MM.1S (cell line): ENCODE results near the gene KRTAP12-1.

Experiments used
- DNase-seq: peaks from one replicate; pipeline ENCODE4 v3.0.0-alpha.2; 2015
- H2AFZ ChIP-seq: fragments of 300-600 bp; sonication (generic); 2 replicates; pipeline ENCODE4 v1.6.0; 2016; ENCODE audit warnings: antibody characterized with exemption, low read length
- H3F3A ChIP-seq: fragments of 300-600 bp; sonication (generic); 2 replicates; pipeline ENCODE4 v1.6.1; 2016; ENCODE audit warnings: mild to moderate bottlenecking, antibody characterized with exemption, low read length, moderate library complexity, mixed read lengths; ENCODE audit not compliant: insufficient read depth
- H3K27ac ChIP-seq: fragments of 300-600 bp; sonication (generic); 2 replicates; pipeline ENCODE4 v1.5.1; 2016; ENCODE audit warnings: mild to moderate bottlenecking, low read length
- H3K27me3 ChIP-seq: fragments of 300-600 bp; sonication (generic); replicated peaks from 2 replicates; pipeline ENCODE4 v1.6.0; 2016; ENCODE audit warnings: low read length; ENCODE audit not compliant: insufficient read depth
- H3K36me3 ChIP-seq: fragments of 300-600 bp; sonication (generic); replicated peaks from 2 replicates; pipeline ENCODE4 v1.6.1; 2016; ENCODE audit warnings: mild to moderate bottlenecking, low read length, mixed read lengths; ENCODE audit not compliant: insufficient read depth
- H3K4me1 ChIP-seq: fragments of 300-600 bp; sonication (generic); 2 replicates; pipeline ENCODE4 v1.6.1; 2016; ENCODE audit warnings: low read length, mixed read lengths
- H3K4me2 ChIP-seq: fragments of 300-600 bp; sonication (generic); 2 replicates; pipeline ENCODE4 v1.6.0; 2016; ENCODE audit warnings: low read depth, low read length
- H3K4me3 ChIP-seq: fragments of 300-600 bp; sonication (generic); 2 replicates; pipeline ENCODE4 v1.5.1; 2016; ENCODE audit warnings: low read length, mixed read lengths
- H3K79me2 ChIP-seq: fragments of 300-600 bp; sonication (generic); 2 replicates; pipeline ENCODE4 v1.6.1; 2016; ENCODE audit warnings: mixed run types, low read length, mixed read lengths
- H3K9ac ChIP-seq: fragments of 300-600 bp; sonication (generic); 2 replicates; pipeline ENCODE4 v1.6.1; 2016; ENCODE audit warnings: low read length, mixed read lengths
- H3K9me2 ChIP-seq: fragments of 300-600 bp; sonication (generic); replicated peaks from 2 replicates; pipeline ENCODE4 v1.6.1; 2016; ENCODE audit warnings: mild to moderate bottlenecking, low read length, mixed read lengths; ENCODE audit not compliant: insufficient read depth
- H3K9me3 ChIP-seq: fragments of 300-600 bp; sonication (generic); replicated peaks from 2 replicates; pipeline ENCODE4 v1.6.1; 2016; ENCODE audit warnings: mild to moderate bottlenecking, low read length, mixed read lengths; ENCODE audit not compliant: insufficient read depth
- H4K20me1 ChIP-seq: fragments of 300-600 bp; sonication (generic); 2 replicates; pipeline ENCODE4 v1.6.1; 2016; ENCODE audit warnings: mild to moderate bottlenecking, low read length, moderate library complexity, mixed read lengths; ENCODE audit not compliant: insufficient read depth
- EZH2 ChIP-seq: fragments of 300-600 bp; sonication (generic); optimal IDR thresholded peaks from 2 replicates; pipeline ENCODE3; 2017; ENCODE audit warnings: low read depth, mild to moderate bottlenecking, antibody characterized with exemption, low read length, mixed read lengths
- EZH2phosphoT487 ChIP-seq: fragments of 300-600 bp; sonication (generic); IDR thresholded peaks from 2 replicates; pipeline ENCODE4 v1.6.1; 2018; ENCODE audit warnings: antibody characterized with exemption, low read length
- TF ChIP-seq, protein P1 (sequence below): fragments of 300-600 bp; sonication (generic); IDR thresholded peaks from 2 replicates; pipeline ENCODE4 v1.5.1; 2016; ENCODE audit warnings: antibody characterized with exemption, low read length, mixed read lengths

The KRTAP12-1 gene

GRCh38 chr21:44644878-44645277 is 37.1 kb downstream of the KRTAP12-1 start:
- no peak overlapping the region for H2AFZ ChIP-seq
- H3K27me3 ChIP-seq: peaks cover 95% of the 10 kb centered on the region
- TF ChIP-seq, protein P1, sequence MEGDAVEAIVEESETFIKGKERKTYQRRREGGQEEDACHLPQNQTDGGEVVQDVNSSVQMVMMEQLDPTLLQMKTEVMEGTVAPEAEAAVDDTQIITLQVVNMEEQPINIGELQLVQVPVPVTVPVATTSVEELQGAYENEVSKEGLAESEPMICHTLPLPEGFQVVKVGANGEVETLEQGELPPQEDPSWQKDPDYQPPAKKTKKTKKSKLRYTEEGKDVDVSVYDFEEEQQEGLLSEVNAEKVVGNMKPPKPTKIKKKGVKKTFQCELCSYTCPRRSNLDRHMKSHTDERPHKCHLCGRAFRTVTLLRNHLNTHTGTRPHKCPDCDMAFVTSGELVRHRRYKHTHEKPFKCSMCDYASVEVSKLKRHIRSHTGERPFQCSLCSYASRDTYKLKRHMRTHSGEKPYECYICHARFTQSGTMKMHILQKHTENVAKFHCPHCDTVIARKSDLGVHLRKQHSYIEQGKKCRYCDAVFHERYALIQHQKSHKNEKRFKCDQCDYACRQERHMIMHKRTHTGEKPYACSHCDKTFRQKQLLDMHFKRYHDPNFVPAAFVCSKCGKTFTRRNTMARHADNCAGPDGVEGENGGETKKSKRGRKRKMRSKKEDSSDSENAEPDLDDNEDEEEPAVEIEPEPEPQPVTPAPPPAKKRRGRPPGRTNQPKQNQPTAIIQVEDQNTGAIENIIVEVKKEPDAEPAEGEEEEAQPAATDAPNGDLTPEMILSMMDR: no peak
- TF ChIP-seq EZH2 (no peak), EZH2phosphoT487 (no peak)

GRCh38 chr21:44643741-44644310 is 38.1 kb downstream of the KRTAP12-1 start:
- no peaks in the 10 kb centered on the region for H3K36me3 ChIP-seq
- no peaks in the 10 kb centered on the region; the same call in 1 of the 2 replicates for H3K9me3 ChIP-seq
- no peak overlapping the region for H3K4me3 ChIP-seq
- H3K79me2 ChIP-seq: no peaks in the 10 kb centered on the region
- no peaks in the 10 kb centered on the region for H3K9me2 ChIP-seq
- no peaks in the 10 kb centered on the region for H3F3A ChIP-seq
- no peaks in the 10 kb centered on the region for H4K20me1 ChIP-seq
- H3K27me3 ChIP-seq: peaks cover 93% of the 10 kb centered on the region
- no peak overlapping the region for H3K4me2 ChIP-seq
- H2AFZ ChIP-seq: no peak overlapping the region
- no peaks in the 10 kb centered on the region for H3K4me1 ChIP-seq
- DNase-seq: no peak
- TF ChIP-seq EZH2phosphoT487 (no peak), EZH2 (no peak)
- TF ChIP-seq, protein P1: no peak
- H3K27ac ChIP-seq: no peak overlapping the region
- no peak overlapping the region for H3K9ac ChIP-seq

More at GRCh38 chr21:44644878-44645277, 37.1 kb downstream of the KRTAP12-1 start:
- Histone ChIP-seq H3K4me1 (no peaks in the 10 kb centered on the region), H3F3A (no peaks in the 10 kb centered on the region), H3K27ac (no peak overlapping the region), H4K20me1 (no peaks in the 10 kb centered on the region), H3K79me2 (no peaks in the 10 kb centered on the region), H3K4me3 (no peak overlapping the region), H3K9me2 (no peaks in the 10 kb centered on the region), H3K9me3 (no peaks in the 10 kb centered on the region; the same call in 1 of the 2 replicates), H3K36me3 (no peaks in the 10 kb centered on the region), H3K4me2 (no peak overlapping the region), H3K9ac (no peak overlapping the region)
- DNase-seq: no peak

GRCh38 chr21:44640761-44641160 is 41.2 kb downstream of the KRTAP12-1 start:
- Histone ChIP-seq H3K4me2 (no peak overlapping the region), H3K9me2 (no peaks in the 10 kb centered on the region), H3K79me2 (no peaks in the 10 kb centered on the region), H3K4me1 (no peaks in the 10 kb centered on the region), H3K4me3 (no peak overlapping the region), H3K9me3 (no peaks in the 10 kb centered on the region; the same call in 1 of the 2 replicates), H3K27ac (no peak overlapping the region), H3K27me3 (peaks cover 80% of the 10 kb centered on the region), H3K9ac (no peak overlapping the region), H4K20me1 (no peaks in the 10 kb centered on the region), H3F3A (no peaks in the 10 kb centered on the region), H2AFZ (no peak overlapping the region), H3K36me3 (no peaks in the 10 kb centered on the region)
- DNase-seq: no peak
- TF ChIP-seq EZH2 (no peak), EZH2phosphoT487 (no peak)
- TF ChIP-seq, protein P1: no peak
